Measurements from ENCODE around the gene OGDH.
"Not testable (repeated sequence)": the region's sequence is repeated elsewhere in the genome, so short reads cannot be mapped to it uniquely, and the experiment has no call there.

Gene OGDH

DNA sequence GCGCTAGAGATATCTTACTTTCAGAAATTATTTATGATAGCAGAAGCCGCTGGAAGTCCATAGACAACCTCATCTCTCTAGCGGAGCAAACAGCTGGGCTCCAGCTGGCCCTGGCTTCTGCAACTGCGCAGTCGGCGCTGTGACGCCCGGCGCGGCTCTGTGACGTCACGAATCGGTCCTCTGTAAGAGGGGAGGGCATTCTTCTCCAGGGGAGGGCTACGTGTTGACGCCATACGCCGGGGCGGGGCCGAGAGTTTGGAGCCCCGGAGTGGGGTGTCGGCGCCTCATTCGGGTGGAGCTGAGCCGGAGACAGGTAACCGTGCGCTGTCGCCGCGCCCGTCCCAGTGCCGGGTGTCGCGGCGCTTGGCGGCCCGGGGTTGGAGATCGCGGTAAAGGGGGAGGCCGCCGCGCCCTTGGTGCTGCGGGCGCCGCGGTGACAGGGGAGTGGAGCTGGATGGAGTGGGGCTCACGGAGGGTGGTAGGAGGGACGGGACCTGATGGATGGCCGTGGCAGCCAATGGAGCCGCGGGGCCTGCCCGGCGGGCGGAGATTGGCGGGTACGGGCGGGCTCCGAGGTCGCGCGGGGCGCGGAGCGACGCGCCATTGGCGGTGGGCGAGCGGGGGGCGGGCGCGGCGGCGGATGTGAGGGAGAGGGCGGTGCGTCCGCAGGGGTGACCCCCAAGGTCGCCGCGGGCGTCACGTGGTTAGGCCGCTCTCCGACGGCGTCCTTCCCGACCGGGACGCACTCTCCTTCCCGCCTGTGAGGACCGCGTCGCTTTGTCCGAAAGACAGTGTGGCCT lies at the start of gene OGDH:
OGDH (plus strand) TSS at position 287 of the 800 bp plus-strand sequence. CDS start 17,717 bp downstream, outside the sequence.
- peak; percentile 96 to 97 for DNase-seq (ENCODE audit: low read depth in 2 of 2)

DNA sequence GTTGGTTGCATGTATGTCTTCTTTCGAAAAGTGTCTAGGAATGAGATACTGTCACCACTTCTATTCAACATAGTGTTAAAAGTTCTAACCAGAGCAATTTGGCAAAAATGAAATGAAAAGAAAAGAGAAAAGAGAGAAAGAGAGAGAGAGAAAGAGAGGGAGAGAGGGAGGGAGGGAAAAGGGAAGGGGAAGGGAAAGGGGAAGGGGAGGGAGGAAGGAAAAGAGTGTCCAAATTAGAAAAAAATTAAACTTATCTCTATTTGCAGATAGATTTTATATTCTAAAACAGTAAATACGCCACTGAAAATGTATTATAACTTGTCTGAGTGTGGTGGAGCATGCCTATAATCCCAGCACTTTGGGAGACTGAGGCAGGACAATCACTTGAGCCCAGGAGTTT lies 48.9 kb upstream of the OGDH start:
- no peak for DNase-seq (ENCODE audit: low read depth in 2 of 2)

DNA sequence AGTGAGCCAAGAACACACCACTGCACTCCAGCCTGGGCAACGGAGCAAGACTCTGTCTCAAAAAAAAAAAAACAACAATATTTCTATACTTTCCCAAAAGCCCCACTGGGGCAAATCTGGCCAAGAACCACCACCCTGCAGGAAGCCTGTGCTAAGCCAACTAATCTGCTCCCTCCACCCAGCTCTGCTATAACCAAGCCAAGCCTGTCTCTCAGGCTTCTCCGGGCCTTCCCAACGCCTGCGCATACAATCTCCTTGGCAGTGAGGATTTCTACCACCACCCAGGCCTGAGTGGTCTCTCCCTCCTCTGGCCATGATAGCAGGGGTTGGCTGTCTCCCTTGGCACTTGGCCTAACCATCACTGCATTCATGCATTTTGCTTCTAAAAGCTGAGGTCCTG lies 46.9 kb upstream of the OGDH start:
- no peak for DNase-seq (ENCODE audit: low read depth in 2 of 2)

DNA sequence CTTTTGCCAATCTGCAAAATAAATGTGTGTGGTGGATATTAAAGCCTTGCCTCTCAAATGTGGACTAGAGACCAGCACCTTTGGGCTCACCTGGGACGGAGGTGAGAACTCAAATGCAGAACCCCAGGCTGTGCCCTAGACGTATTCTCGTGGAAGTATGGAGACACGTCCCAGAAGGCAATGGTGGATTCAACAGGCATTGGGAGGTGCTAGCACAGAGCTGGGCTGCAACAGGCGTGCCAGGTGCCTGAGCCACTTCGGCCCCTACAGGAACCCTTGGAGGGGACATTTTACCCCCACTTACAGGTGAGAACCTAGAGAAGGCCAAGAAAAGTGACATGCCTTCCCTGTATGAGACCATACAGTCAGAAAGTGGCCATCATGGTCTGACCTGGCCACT lies 44.9 kb upstream of the OGDH start:
- no peak for DNase-seq (ENCODE audit: low read depth in 2 of 2)

DNA sequence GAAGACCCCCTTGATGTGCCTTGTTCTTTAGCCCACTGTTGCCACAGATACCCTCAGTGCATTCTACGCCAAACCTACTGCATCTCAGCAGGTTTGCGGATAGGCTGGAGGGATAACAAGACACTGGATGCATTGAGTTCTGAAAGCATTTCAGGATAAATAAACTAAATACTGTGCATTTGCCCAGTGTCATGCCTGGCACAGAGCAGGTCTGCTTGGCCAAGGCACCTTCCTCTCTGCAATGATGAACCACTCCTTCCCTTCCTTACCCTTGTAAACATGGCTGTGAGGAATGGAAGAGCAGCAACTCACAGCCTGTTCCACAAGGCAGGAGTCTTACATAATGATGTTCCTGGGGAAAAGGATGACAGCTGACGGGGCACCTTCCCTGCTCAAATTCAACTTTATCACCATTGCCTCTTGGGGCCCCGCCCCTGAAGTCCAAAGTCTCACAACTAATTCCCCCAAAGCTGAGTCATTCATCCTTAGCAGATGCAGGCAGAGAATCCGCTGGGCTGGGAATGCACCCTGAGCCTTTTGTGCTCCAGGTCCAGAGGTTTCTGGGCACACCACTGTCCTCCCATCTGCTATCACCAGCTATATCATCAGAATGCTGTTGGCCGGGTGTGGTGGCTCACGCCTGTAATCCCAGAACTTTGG lies 44.3 kb upstream of the OGDH start:
- DNase-seq (ENCODE audit: low read depth in 2 of 2): no peak

DNA sequence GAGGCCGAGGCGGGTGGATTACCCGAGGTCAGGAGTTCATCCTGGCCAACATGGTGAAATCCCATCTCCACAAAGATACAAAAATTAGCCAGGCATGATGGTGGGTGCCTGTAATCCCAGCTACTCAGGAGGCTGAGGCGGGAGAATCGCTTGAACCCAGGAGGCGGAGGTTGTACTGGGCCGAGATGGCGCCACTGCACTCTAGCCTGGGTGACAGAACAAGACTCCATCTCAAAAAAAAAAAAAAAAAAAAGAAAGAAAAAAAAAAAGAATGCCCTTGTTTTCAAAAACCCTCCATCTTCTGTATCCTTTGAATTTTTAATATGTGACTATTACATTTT lies 43.8 kb upstream of the OGDH start:
- DNase-seq (ENCODE audit: low read depth in 2 of 2): not testable (repeated sequence)

DNA sequence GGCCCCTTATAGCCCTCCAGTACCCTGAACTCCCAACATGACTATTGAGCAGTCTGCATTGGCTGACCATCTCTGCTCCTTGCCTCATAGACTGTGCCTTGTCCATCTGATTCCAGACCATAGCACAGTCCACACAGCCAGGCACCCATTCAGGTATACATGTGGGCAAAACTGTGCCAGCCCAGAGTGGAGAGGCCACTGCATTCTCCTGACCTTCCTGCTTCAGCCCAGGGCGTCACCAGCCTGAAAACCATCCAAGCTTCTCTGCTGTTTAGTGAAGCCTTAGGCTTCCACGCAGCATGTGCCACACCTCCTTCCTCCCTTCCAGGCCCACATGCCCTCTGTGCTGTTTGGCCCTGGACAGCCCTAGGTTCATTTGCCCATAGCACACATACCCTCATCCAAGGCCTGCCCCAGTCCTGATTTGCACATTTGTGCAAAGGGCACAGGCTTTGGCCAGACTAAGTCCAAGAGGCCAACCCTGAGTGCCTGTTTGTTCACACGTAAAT lies 43.2 kb upstream of the OGDH start:
- DNase-seq (ENCODE audit: low read depth in 2 of 2): no peak

DNA sequence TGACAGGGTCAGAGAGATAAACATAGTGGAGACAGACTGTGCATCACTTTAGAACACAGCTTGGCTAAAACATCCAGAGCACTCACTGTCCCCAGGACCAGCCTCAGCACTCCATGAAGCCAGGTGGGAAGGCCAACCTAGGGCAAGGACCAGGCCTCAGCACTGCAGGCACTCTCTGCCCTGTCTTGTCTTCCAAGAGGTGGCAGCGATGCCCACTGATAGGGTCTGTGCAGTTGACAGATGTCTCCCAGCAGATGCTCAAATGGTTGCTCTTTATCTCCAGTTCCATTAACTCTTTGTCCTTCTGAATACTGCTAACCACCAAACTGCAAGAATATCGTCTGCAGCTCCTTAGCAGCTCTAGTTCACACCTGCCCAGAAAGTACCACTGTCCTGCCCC lies 41.8 kb upstream of the OGDH start:
- no peak for DNase-seq (ENCODE audit: low read depth in 2 of 2)

DNA sequence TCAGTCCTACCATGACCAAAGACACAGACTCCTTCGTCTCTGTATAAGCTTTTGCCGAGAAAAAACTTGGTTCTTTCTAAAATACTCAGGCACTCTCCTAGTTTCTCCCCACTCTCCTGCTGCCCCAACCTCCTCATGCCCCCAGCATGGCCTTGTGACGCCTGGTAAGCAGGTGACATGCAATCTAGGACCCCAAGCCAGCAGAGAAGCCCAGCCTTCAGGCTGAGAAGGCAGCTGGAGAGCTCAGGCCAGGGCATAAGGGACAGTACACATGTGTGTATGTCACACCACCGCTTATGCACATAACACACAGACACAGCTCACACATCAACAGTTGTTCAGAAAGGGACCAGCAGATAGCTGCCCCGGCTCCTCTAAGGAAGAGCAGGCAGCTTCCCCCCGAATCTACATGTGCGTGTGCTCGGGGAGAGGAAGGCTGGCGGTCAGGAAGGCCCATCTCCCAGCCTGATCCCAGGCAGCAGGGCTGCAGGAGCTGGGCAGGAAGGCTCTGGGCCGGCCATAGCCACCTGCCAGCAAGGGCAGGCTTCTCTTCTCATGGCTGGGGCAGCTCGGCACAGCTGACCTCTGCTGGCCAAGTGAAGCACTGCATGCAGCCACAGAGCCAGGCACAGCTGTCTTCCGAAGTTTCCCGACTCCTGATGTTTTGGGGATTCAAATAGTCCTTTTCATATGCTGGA lies 41.2 kb upstream of the OGDH start:
- no peak for DNase-seq (ENCODE audit: low read depth in 2 of 2)

DNA sequence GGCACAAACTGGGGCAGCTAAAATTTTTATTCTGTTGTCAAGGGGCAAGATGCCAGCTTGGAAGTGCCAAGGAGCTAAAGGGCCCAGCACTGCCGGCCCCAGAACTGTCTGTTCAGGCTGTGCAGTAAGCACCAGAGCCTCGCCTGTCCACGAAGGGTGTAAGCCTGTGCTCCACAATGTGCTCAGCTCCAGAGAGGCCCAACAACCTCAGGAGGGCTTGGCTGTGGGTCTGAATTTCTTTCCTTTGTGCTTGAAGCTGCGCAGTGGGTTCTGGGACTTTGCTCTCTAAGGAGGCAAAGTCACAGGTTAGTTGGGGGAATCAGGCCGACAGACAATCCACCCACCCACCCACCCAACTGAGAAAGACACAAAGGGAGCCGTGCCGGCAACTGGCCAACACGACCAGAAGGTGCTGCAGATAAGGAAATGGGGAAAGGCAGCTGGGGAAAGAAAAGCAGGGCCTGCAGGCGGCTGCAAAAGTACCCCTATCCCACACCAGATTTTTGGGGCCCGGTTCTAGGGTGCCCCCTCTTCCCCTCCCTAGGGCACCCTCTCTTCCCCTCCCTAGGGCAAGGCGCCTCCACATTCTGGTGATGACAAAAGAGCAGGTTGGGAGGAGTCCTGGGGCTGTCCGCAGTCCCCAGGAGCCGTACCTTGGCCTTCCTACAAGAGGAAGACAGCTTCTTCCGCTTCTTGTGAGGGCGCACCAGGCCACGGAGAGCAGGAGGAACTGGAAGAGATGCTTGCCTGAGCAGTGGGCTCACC lies 40.5 kb upstream of the OGDH start:
- no peak for DNase-seq (ENCODE audit: low read depth in 2 of 2)

DNA sequence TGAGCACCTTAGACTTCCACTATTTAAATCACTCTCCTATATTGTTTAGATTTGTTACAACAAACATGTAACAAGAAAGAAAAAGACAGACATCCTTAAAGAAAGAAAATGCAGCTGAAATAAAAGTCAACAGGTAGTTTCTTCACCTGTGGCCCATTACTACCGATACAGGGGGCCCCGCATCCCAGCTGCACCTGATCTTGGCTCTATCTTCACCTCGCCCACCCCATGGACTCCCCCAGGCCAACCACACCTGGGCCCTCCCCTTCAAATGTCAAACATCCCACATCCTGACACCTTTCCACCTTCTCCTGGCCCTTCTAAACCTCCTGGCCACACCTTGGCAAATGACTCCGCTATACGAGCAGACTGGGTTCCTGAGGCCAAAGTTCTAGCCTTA lies 39.7 kb upstream of the OGDH start:
- no peak for DNase-seq (ENCODE audit: low read depth in 2 of 2)

DNA sequence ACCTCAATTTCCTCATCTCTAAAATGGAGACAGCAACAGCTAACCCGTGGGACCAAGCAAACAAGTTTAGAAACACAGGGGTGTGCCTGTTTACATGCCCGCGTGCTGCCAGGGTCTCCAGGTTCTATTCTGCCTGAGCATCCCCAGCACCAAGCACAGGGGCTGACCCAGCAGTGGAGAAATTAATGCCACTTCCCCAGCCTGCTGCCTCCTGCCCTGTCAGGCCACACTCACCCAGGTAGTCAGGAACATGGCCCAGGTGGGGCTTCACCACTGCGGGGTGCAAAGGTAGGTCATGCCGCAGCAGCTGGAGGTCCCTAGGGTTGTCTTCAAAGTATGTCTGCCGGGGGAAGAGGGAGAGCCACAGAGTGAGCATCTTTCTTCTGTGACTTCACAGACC lies 38.5 kb upstream of the OGDH start:
- no peak for DNase-seq (ENCODE audit: low read depth in 2 of 2)

DNA sequence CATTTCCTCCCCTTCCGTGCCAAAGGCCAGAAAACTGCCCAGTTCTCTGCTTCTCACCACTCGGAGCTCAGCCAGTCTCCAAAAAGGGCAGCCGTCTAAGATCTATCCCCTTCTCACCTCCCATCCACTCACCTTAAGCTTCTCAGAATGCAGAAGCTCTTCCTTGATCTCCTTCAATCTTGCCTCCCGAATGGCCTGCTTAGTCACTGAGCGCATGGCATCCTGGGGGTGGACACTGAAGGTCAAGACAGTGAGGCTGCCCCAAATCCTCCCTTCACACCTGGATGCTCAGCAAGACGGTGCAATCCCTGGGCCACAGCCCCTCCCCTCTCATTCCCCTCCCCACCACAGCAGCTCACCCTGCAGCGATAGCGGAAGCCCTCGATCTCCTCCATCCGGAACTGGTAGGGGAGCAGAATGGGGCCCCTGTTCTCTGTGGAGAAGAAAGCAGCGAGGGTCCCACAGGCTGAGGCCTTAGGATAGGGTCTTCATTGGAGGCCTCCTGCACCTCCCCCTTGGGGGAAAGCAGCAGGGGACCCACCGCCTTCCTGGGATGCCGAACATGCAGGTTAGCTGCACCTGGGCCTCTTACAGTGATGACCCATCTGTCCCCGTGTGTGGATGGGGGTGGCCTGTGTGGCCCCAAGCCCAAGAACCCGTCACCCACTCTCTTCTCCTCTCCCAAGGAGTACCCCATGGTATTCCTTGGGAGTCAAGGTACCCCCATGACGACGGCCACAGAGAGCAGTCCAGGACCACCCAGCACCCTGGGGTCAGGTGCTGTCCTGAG lies 37.5 kb upstream of the OGDH start:
- DNase-seq (ENCODE audit: low read depth in 2 of 2): no peak

DNA sequence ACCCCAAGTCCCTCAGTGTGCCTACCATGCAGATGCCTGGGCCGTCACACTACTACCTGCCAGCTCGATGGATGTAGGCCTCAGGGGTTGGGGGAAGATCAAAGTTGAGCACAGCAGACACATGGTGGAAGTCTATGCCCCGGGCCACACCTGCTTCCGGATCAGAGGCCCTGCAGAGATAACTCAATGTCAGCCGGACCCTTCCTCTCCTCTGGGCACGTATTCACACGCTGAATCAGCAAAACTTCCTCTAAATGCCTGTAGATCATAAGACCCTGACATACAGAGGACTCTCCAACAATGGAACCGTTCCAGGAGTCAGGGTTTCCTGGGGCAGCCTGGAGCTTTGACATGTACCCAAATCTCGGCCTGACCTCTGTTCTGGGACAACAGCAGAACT lies 36.5 kb upstream of the OGDH start:
- no peak for DNase-seq (ENCODE audit: low read depth in 2 of 2)

DNA sequence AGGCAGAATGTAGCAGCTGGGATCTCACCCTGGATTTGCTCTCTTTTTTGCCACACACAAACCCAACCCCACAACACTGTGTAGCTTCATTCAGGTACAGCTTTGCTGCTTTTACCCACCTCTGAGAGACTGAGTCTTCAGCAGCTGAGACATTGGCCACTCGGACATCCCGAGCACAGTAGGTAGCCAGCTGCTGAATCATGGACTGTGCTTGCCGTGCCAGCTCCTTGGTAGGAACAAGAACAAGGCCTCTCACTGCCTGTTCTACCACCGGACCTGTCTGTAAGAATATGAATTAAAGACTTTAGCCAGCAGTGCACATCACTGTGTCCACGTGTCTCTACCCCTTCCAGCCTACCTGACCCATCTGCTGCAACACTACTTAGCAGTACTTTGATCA lies 33.7 kb upstream of the OGDH start:
- no peak for DNase-seq (ENCODE audit: low read depth in 2 of 2)

DNA sequence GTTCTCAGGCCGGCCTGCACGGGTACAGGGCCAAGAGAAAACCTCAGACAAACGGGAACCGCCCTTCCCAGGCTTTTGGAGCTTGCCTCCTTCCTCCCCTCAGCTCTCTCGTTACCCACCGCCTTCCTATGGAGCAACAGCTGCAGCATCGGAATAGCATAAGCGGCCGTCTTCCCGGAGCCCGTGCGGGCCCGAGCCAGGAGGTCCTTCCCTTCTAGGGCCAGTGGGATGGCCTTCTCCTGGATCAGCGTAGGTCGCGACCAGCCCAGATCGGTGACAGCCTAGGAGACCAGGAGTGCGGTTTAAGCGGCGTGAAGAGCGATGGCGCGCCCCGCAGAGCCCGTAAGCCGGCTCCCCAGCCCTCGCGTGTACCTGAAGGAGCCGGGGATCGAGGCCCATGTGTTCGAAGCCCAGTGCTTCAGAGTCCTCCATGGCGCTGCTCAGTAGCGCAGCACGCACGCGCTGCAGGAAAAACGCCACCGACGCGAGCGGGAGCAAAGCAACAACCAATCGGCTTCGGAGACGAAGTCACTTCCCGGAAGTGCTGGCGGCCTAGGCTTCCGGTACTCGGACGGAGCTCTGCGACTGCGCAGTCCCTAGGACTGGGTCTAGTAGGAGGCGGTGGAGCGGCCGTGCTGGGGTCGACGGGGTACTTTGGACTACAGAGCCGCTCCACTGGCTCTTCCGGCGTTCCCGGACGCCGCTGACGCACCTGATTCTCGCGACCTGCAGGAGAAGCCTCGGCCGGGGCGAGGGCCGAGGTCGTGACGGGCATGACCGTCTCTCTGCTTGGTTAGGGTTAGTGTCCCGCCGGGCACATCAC lies 32.8 kb upstream of the OGDH start, which contains the start of gene DDX56:
DDX56 (minus strand) TSS at position 445 of the 823 bp plus-strand sequence; CDS start at position 432, 13 bp downstream.
- DNase-seq (ENCODE audit: low read depth in 2 of 2): peak; percentile 79 to 80

DNA sequence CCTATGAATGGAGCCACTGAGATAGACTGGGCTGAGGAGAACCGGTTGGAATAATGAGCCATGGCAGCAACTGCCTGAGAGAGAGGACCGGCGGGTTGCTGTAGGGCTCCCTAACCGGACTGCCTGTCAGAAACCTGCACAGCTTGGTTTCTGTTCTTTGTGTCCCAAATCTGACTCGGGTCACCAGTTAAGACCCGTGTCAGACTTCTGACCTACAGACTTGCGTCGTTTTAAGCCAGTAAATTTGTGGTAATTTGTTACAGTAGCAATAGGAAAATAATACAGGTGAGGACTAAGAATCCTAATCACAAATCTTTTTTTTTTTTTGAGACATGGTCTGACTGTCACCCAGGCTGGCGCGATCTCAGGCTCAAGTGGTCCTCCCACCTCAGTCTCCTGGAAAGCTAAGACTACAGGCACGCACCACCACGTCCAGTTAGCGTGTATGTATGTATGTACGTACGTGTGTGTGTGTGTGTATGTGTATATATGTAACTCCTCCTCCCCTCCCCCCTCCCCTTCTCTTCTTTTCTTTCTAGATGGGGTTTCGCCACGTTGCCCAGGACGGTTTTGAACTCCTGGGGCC lies 32.0 kb upstream of the OGDH start:
- no peak for DNase-seq (ENCODE audit: low read depth in 2 of 2)

DNA sequence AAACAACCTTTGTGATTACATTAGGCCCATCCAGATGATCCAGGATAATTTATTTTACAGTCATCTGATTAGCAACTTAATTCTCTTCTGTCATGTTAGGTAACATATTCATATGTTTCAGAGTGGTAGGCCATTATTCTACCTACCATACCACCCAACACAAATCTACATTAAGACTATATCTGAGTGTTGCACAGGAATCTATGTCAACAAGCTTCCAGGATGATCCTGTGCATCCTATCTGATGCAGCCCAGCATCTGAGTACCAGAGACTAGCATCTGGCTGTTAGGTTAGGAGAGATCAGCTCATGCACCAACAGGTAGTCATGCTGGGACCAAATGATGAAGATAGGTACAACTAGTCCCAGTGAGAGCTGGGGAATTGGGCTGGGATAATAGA lies 31.4 kb upstream of the OGDH start:
- DNase-seq (ENCODE audit: low read depth in 2 of 2): no peak

DNA sequence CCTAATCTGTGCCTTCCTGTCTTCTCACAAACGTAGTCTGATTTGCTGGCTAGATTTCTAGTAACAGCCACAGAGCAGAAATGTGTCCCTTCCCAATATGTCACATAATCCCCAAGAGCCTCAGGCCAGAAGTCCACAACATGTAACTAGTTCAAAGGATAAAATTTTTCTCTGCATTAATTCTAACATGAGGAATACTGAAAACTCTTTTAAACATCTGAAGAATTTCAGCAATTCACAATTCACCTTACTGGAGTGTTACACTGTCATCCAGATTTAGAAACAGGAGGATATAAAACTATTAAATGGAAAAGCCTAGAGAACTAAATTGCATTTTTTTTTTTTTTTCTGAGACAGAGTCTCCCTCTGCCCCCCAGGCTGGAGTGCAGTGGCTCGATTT lies 30.2 kb upstream of the OGDH start:
- DNase-seq (ENCODE audit: low read depth in 2 of 2): no peak
